Keratinocyte (primary cell): ENCODE results near the gene EME1. TPM values are rescaled to one million over a fixed set of nuclear protein-coding genes. Genes with fewer than 3 reads are reported as not detected.

Source experiments
- DNase-seq: peaks from one replicate; pipeline ENCODE4 v3.0.0-alpha.2; 2011; ENCODE audit warnings: low read depth, missing footprints, low spot score
- FAIRE-seq: peaks from 2 replicates; lab custom pipeline; 2011; peaks lifted over from hg19 to GRCh38; lab: Jason Lieb, UNC
- H2AFZ ChIP-seq: 2 replicates; pipeline ENCODE4 v1.6.0; 2012; ENCODE audit warnings: low read length, control low read depth, inconsistent platforms; ENCODE audit not compliant: control insufficient read depth
- H3K27ac ChIP-seq: 2 replicates; pipeline ENCODE4 v1.5.1; 2011; ENCODE audit warnings: low read length; ENCODE audit not compliant: control insufficient read depth, insufficient read depth
- H3K27me3 ChIP-seq: 3 replicates; pipeline ENCODE4 v1.6.0; 2011; ENCODE audit warnings: low read length; ENCODE audit not compliant: control insufficient read depth, insufficient read depth; ENCODE audit errors: extremely low read depth
- H3K36me3 ChIP-seq, 2 experiments: 2 replicates in 1 of 2; 3 replicates in 1 of 2; pipeline ENCODE4 v1.5.1; 2011; ENCODE audit warnings: low read length in 2 of 2, mild to moderate bottlenecking in 1 of 2; ENCODE audit not compliant: control insufficient read depth in 2 of 2, insufficient read depth in 2 of 2; ENCODE audit errors: extremely low read depth in 1 of 2
- H3K4me1 ChIP-seq: 3 replicates; pipeline ENCODE4 v1.5.1; 2011; ENCODE audit warnings: low read length; ENCODE audit not compliant: control insufficient read depth, insufficient read depth; ENCODE audit errors: extremely low read depth
- H3K4me2 ChIP-seq: 3 replicates; pipeline ENCODE4 v1.6.0; 2011; ENCODE audit warnings: low read depth, low read length; ENCODE audit not compliant: control insufficient read depth, insufficient read depth; ENCODE audit errors: extremely low read depth
- H3K4me3 ChIP-seq, 3 experiments: fragments of 200-600 bp in 1 of 3; sonication (generic) in 1 of 3; 2 replicates in 2 of 3; 3 replicates in 1 of 3; pipeline ENCODE4 v1.5.1; 2011 to 2016; ENCODE audit warnings: low read length in 3 of 3, mild to moderate bottlenecking in 3 of 3, control low read depth in 2 of 3, inconsistent platforms in 1 of 3, low read depth in 1 of 3, mixed read lengths in 1 of 3, mixed run types in 1 of 3, moderate library complexity in 1 of 3; ENCODE audit not compliant: control insufficient read depth in 2 of 3, insufficient read depth in 2 of 3; ENCODE audit errors: extremely low read depth in 1 of 3
- H3K79me2 ChIP-seq: 2 replicates; pipeline ENCODE4 v1.6.0; 2012; ENCODE audit warnings: low read length; ENCODE audit not compliant: control insufficient read depth, insufficient read depth
- H3K9ac ChIP-seq: 3 replicates; pipeline ENCODE4 v1.6.0; 2011; ENCODE audit warnings: low read length; ENCODE audit not compliant: control insufficient read depth, insufficient read depth; ENCODE audit errors: extremely low read depth
- H3K9me1 ChIP-seq: 3 replicates; pipeline ENCODE4 v1.6.0; 2011; ENCODE audit warnings: low read length; ENCODE audit not compliant: control insufficient read depth, insufficient read depth; ENCODE audit errors: extremely low read depth
- H3K9me3 ChIP-seq: 2 replicates; pipeline ENCODE4 v1.5.1; 2012; ENCODE audit warnings: low read depth, low read length; ENCODE audit not compliant: control insufficient read depth
- H4K20me1 ChIP-seq: 3 replicates; pipeline ENCODE4 v1.6.0; 2011; ENCODE audit warnings: low read length; ENCODE audit not compliant: control insufficient read depth, insufficient read depth; ENCODE audit errors: extremely low read depth
- CTCF ChIP-seq, 3 experiments: IDR thresholded peaks in 1 of 3; conservative IDR thresholded peaks in 1 of 3; optimal IDR thresholded peaks in 1 of 3; 2 replicates in 2 of 3; 3 replicates in 1 of 3; pipeline versions ENCODE3 to v1.5.1; 2011; ENCODE audit warnings: low read length in 3 of 3, mild to moderate bottlenecking in 3 of 3, moderate library complexity in 2 of 3, control low read depth in 1 of 3, inconsistent platforms in 1 of 3; ENCODE audit not compliant: insufficient read depth in 2 of 3; ENCODE audit errors: extremely low read depth in 1 of 3
- EZH2 ChIP-seq: IDR thresholded peaks from one replicate; pipeline ENCODE4 v1.6.1; 2012; ENCODE audit warnings: inconsistent platforms, mild to moderate bottlenecking, low read length, moderate library complexity
- dilution Hi-C: fragments of 300-500 bp; cut with MboI; formaldehyde crosslinking; loops from one replicate; pipeline ENCODE4 v1.7.0; 2020; ENCODE audit warnings: low sequenced_read_pairs; ENCODE audit not compliant: extremely low pct_ligation_motif_present
- polyA minus RNA-seq, 3 experiments: library from RNA; depleted of rRNA, polyadenylated mRNA; stranded (reverse); fragments of >200 nt; gene quantifications; 1 replicate in 1 of 3; 2 replicates in 1 of 3; 3 replicates in 1 of 3; pipeline ENCODE4 v1.2.3, GENCODE V29; 2011
- polyA plus RNA-seq, 5 experiments: library from polyadenylated mRNA; depleted of rRNA in 3 of 5; stranded (reverse) in 3 of 5; stranded (forward) in 1 of 5; unstranded in 1 of 5; fragments of >200 nt; gene quantifications; 1 replicate in 1 of 5; 2 replicates in 3 of 5; 3 replicates in 1 of 5; pipeline versions ENCODE4 v1.2.1 to v1.2.3, GENCODE V29; 2011 to 2012; ENCODE audit warnings: missing spikeins in 2 of 5, low read depth in 1 of 5, low replicate concordance in 1 of 5

The EME1 gene
- polyA plus RNA-seq = 1.6 to 5.6 TPM (median 4.7 TPM) in 3 replicates
- not detected for polyA plus RNA-seq (2011; ENCODE audit: low read depth)
- polyA plus RNA-seq (2011; cell fraction: cytosol; rRNA removed) = 1.1 and 1.2 TPM in 2 replicates
- 7.0 and 7.7 TPM in 2 replicates for polyA plus RNA-seq (2011; cell fraction: nucleus; rRNA removed)
- polyA plus RNA-seq (2012; ENCODE audit: low replicate concordance) = 0.31 and 3.6 TPM in 2 replicates
- 1.1 to 4.0 TPM (median 1.4 TPM) in 3 replicates for polyA minus RNA-seq
- not detected for polyA minus RNA-seq (2011; cell fraction: cytosol; rRNA and poly(A)+ RNA removed)
- 0.32 and 3.1 TPM in 2 replicates for polyA minus RNA-seq (2011; cell fraction: nucleus; rRNA and poly(A)+ RNA removed)

DNA sequence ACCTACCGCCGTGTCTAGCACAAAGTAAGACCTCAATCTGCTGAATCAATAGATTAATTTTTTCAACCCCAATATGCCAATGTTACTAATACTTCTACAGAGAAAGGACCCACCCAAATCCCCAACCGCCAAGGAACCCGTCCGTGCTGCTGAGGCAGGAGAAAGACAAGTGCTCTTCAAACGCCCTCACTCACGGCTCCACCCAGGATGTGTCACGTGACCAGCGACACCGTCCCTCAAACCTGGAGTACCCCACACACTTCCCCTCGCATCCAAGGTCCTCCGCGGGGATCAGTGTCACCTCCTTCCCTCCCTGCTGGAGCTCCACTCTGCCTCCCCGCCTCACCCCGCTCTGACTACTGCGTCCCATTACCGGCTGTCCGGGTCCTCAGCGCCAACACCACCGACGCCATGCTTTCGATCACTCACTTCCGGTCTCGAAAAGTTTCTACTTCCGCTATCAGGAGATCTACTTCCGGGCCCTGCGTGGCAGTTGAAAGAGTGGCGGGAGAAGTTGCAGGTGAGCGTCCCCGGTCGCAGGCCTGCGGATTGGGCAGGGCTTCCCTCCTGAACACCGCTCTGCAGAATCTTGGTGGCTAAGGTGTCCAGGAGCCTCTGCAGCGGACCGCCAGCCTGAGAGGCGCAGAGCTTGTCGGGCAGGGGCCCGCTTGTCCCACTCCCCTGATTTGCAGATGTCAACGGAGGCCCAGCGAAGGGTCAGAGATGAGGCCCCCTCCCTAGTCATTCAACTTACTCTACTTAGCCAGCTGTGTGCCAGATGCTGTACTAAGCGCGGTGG lies at the start of gene EME1, which contains the start of gene MRPL27:
Gene EME1 (plus strand): TSS at position 472 of the 799 bp plus-strand sequence. CDS start 1,980 bp downstream, outside the sequence.
Gene MRPL27 (minus strand): TSS at position 427 of the 799 bp plus-strand sequence. CDS start 14 bp downstream, at position 413.
- no peak for TF ChIP-seq CTCF (optimal IDR thresholded peaks at IDR 0.05 in 1 of 3, IDR thresholded peaks at IDR 0.05 in 1 of 3, conservative IDR thresholded peaks at IDR 0.05 in 1 of 3; ENCODE audit: extremely low read depth in 1 of 3, insufficient read depth in 2 of 3, low read length in 3 of 3)
- TF ChIP-seq EZH2 = no peak
- peak within 1 kb of the TSS; percentile 72 to 88 (median 83) for H3K4me3 ChIP-seq
- dilution Hi-C loops = no loop called here
- no peaks in the 10 kb centered on the region for H3K9me1 ChIP-seq
- H3K27ac ChIP-seq = peak within 1 kb of the TSS; percentile 96
- no peak for DNase-seq
- H3K79me2 ChIP-seq = peaks cover 31% of the 10 kb centered on the region
- peaks cover 8 to 27% of the 10 kb centered on the region in 2 experiments for H3K36me3 ChIP-seq
- peak within 1 kb of the TSS; percentile 94 for H3K4me2 ChIP-seq
- H3K9me3 ChIP-seq = no peaks in the 10 kb centered on the region
- peak within 1 kb of the TSS; percentile 99 for H2AFZ ChIP-seq
- H4K20me1 ChIP-seq = peaks cover 4% of the 10 kb centered on the region
- FAIRE-seq = peak; percentile 81
- H3K4me1 ChIP-seq = peaks cover 16% of the 10 kb centered on the region
- H3K9ac ChIP-seq = peak within 1 kb of the TSS; percentile 96
- H3K27me3 ChIP-seq = no peaks in the 10 kb centered on the region

GRCh38 chr17:50325906-50326305 lies 47.1 kb upstream of the EME1 start:
- Histone ChIP-seq H3K9me1 (no peaks in the 10 kb centered on the region), H3K4me2 (no peak overlapping the region), H4K20me1 (no peaks in the 10 kb centered on the region), H3K9me3 (no peaks in the 10 kb centered on the region), H3K4me3 (no peak overlapping the region), H2AFZ (no peak overlapping the region), H3K27ac (no peak overlapping the region), H3K4me1 (peaks cover 4% of the 10 kb centered on the region), H3K79me2 (no peaks in the 10 kb centered on the region), H3K9ac (no peak overlapping the region), H3K27me3 (no peaks in the 10 kb centered on the region), H3K36me3 (no peaks in the 10 kb centered on the region)
- no peak for DNase-seq
- dilution Hi-C loops = no loop called here
- no peak for TF ChIP-seq CTCF (optimal IDR thresholded peaks at IDR 0.05 in 1 of 3, IDR thresholded peaks at IDR 0.05 in 1 of 3, conservative IDR thresholded peaks at IDR 0.05 in 1 of 3; ENCODE audit: extremely low read depth in 1 of 3, insufficient read depth in 2 of 3, low read length in 3 of 3)
- TF ChIP-seq EZH2 = no peak
- FAIRE-seq = no peak
